Large intestine (tissue), 3 donors: ENCODE data around the gene FECH. TPM values are rescaled to one million over a fixed set of nuclear protein-coding genes. Genes with fewer than 3 reads are reported as not detected.

Experiments used
- DNase-seq, 2 donors: peaks; one replicate each; pipeline versions ENCODE4 v3.0.0 to v3.0.0-alpha.2; 2013
- H3K27ac ChIP-seq: one replicate; pipeline ENCODE4 v1.5.1; 2013; ENCODE audit warnings: low read length
- H3K27me3 ChIP-seq: 2 replicates; pipeline ENCODE4 v1.6.1; 2013; ENCODE audit warnings: low read length; ENCODE audit not compliant: control insufficient read depth, insufficient read depth
- H3K36me3 ChIP-seq: 2 replicates; pipeline ENCODE4 v1.6.1; 2013; ENCODE audit warnings: low read length; ENCODE audit not compliant: control insufficient read depth, insufficient read depth
- H3K4me1 ChIP-seq: one replicate; pipeline ENCODE4 v1.6.1; 2013; ENCODE audit warnings: low read length; ENCODE audit not compliant: control insufficient read depth, insufficient read depth
- H3K4me3 ChIP-seq: one replicate; pipeline ENCODE4 v1.5.1; 2013; ENCODE audit warnings: low read length
- H3K9me3 ChIP-seq: one replicate; pipeline ENCODE4 v1.6.1; 2013; ENCODE audit warnings: mild to moderate bottlenecking, low read depth, low read length, moderate library complexity; ENCODE audit not compliant: control insufficient read depth
- WGBS: methylation state at CpG from one replicate; pipeline ENCODE4 v1.1.5; 2013; ENCODE audit warnings: low lambda C conversion rate; ENCODE audit not compliant: insufficient coverage; 5-methylcytosine and 5-hydroxymethylcytosine counted together
- polyA plus RNA-seq: library from polyadenylated mRNA; unstranded; fragments of 120-200 nt; gene quantifications from one replicate; pipeline ENCODE4 v1.2.1, GENCODE V29; 2013

Gene FECH
- polyA plus RNA-seq, 1 donor: 20.0 TPM

- WGBS: 100% methylated on average over 1 of the region's 1 CpG
These were observed 81.3 kb downstream of the FECH start for GRCh38 chr18:57505231-57505630.

DNA sequence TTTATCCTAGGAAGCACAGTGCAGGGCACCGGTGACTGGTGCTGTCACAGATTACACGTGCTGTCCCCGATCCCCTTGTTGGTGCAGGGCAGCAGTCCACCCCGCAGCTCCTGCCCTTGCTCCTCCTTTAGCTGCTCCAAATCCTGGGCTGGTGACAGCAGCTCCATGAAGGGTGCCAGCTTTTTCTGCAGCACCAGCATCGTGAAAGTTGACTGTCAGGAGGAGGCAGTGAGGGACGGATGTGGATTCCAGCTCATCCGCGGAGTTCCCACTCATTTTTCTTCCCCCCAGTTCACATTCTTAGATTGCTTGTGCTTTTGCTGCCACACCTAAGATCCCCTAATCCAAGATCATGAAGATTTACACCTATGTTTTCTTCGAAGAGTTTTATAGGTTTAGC lies 83.9 kb downstream of the FECH start:
- no peaks in the 10 kb centered on the region for H3K36me3 ChIP-seq
- 80% methylated on average over 1 of the region's 9 CpGs for WGBS
- no peak overlapping the region for H3K4me3 ChIP-seq
- H3K27ac ChIP-seq: no peak overlapping the region
- no peaks in the 10 kb centered on the region for H3K9me3 ChIP-seq
- H3K27me3 ChIP-seq: peaks cover 13% of the 10 kb centered on the region
- no peak for DNase-seq
- H3K4me1 ChIP-seq: no peaks in the 10 kb centered on the region

More at GRCh38 chr18:57505231-57505630, 81.3 kb downstream of the FECH start:
- Histone ChIP-seq H3K4me3 (no peak overlapping the region), H3K27me3 (peaks cover 17% of the 10 kb centered on the region), H3K36me3 (no peaks in the 10 kb centered on the region), H3K27ac (no peak overlapping the region), H3K9me3 (no peaks in the 10 kb centered on the region), H3K4me1 (no peaks in the 10 kb centered on the region)
- no peak for DNase-seq

GRCh38 chr18:57498682-57499256 lies 87.7 kb downstream of the FECH start:
- 90% methylated on average over 2 of the region's 5 CpGs for WGBS
- H3K9me3 ChIP-seq: no peaks in the 10 kb centered on the region
- H3K27me3 ChIP-seq: peaks cover 3% of the 10 kb centered on the region
- no peaks in the 10 kb centered on the region for H3K36me3 ChIP-seq
- no peak overlapping the region for H3K4me3 ChIP-seq
- H3K27ac ChIP-seq: no peak overlapping the region
- no peaks in the 10 kb centered on the region for H3K4me1 ChIP-seq
- DNase-seq: no peak

Other genes with a start within 250 kb of the FECH start
- 2.6 TPM for gene ST8SIA3, start 234.1 kb downstream of the FECH start, polyA plus RNA-seq
- gene ONECUT2, start 151.3 kb downstream of the FECH start, polyA plus RNA-seq: 16.1 TPM
- 141 TPM for gene NARS1, start 35.1 kb upstream of the FECH start, polyA plus RNA-seq
- 68.2 TPM for gene ATP8B1, start 216.6 kb upstream of the FECH start, polyA plus RNA-seq